ENCODE measurements around the gene OMG. TPM values are rescaled to one million over a fixed set of nuclear protein-coding genes. Genes with fewer than 3 reads are reported as not detected.

Gene OMG, protein sequence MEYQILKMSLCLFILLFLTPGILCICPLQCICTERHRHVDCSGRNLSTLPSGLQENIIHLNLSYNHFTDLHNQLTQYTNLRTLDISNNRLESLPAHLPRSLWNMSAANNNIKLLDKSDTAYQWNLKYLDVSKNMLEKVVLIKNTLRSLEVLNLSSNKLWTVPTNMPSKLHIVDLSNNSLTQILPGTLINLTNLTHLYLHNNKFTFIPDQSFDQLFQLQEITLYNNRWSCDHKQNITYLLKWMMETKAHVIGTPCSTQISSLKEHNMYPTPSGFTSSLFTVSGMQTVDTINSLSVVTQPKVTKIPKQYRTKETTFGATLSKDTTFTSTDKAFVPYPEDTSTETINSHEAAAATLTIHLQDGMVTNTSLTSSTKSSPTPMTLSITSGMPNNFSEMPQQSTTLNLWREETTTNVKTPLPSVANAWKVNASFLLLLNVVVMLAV
- total RNA-seq, result 10 to 100 TPM in 1 of 2 donors, 1 to 10 TPM in 1; 2.0 to 13.1 TPM

GRCh38 chr17:31297090-31297489 lies at the start of gene OMG:
OMG (minus strand) TSS chr17:31297239; CDS start chr17:31296331, 908 bp downstream.

DNA sequence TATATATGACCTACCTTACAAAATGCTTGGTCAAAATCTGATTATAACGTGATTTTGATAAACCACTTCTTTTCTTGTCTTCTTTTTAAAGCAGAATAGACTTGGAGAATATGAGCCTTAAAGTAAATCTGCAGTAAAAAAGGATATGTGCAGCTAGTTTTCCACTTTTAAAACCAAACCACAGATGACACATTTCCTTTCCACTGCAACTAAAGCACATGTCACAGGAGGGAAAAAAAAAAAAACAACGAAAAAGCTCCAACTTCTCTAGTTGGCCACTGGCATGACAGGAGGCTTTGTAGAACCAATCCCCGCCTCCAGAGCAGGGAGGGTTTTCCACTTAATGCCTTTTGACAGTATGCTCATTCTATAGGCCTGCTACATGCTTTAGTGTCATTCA lies 24.4 kb upstream of the OMG start, which contains the start of gene EVI2A:
Gene EVI2A, minus strand, starts transcription at position 142 of the 400 bp plus-strand sequence. CDS start 2,609 bp downstream, outside the sequence.

GRCh38 chr17:31313982-31314781 lies 17.1 kb upstream of the OMG start, which contains the start of gene EVI2B:
EVI2B (minus strand) TSS chr17:31314054; CDS start chr17:31305609, 8,445 bp downstream.

Other genes starting within 250 kb of the OMG start
- gene NF1, start 202.3 kb downstream of the OMG start, total RNA-seq, result 10 to 100 TPM; 47.8 to 56.9 TPM
- gene EVI2B, start 16.8 kb upstream of the OMG start, total RNA-seq, result 1 to 10 TPM; 1.7 to 4.0 TPM
- 1 to 10 TPM; 4.8 to 10.0 TPM for gene EVI2A, start 24.4 kb upstream of the OMG start, total RNA-seq
- 10 to 100 TPM in 1 of 2 donors, 1 to 10 TPM in 1; 8.3 to 23.6 TPM for gene RAB11FIP4, start 94.4 kb upstream of the OMG start, total RNA-seq